ENCODE data around the gene SCRN2. TPM values are rescaled to one million over a fixed set of nuclear protein-coding genes. Genes with fewer than 3 reads are reported as not detected.
A peak's percentile ranks its signal among the peaks of the same experiment; 100 is the strongest.

The SCRN2 gene
- total RNA-seq, 1 donor from 2014 or later, result 37.8 TPM

DNA sequence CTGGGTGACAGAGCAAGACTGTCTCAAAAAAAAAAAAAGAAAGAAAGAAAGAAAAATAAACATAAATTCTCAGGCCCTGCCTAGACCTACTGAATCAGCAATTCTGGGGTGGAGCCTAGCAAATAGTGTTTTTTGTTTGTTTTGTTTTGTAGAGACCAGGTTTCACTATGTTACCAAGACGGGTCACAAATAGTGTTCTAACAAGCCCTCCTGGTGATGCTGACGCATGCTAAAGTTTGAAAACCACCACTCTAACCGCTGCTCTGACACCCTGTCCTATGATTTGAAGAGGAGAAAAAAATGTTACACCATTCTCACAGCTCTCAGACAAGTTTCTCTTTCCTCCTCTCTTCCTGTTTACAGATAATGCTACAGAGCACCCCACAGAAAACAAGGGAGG is 11.2 kb downstream of the SCRN2 start:
- no peak overlapping the region for H3K27ac Mint-ChIP-seq (ENCODE audit: unreplicated experiment)
- TF ChIP-seq, protein P1, sequence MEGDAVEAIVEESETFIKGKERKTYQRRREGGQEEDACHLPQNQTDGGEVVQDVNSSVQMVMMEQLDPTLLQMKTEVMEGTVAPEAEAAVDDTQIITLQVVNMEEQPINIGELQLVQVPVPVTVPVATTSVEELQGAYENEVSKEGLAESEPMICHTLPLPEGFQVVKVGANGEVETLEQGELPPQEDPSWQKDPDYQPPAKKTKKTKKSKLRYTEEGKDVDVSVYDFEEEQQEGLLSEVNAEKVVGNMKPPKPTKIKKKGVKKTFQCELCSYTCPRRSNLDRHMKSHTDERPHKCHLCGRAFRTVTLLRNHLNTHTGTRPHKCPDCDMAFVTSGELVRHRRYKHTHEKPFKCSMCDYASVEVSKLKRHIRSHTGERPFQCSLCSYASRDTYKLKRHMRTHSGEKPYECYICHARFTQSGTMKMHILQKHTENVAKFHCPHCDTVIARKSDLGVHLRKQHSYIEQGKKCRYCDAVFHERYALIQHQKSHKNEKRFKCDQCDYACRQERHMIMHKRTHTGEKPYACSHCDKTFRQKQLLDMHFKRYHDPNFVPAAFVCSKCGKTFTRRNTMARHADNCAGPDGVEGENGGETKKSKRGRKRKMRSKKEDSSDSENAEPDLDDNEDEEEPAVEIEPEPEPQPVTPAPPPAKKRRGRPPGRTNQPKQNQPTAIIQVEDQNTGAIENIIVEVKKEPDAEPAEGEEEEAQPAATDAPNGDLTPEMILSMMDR (conservative IDR thresholded peaks at IDR 0.05), result no peak
- peak overlapping the region; percentile 64 for H3K4me3 Mint-ChIP-seq
- H3K9me3 Mint-ChIP-seq, result no peaks in the 10 kb centered on the region
- peaks cover 29% of the 10 kb centered on the region for H3K4me1 Mint-ChIP-seq
- no peak for DNase-seq (ENCODE audit: low read depth, low spot score)
- peaks cover 3% of the 10 kb centered on the region for H3K27me3 Mint-ChIP-seq (ENCODE audit: low read depth)
- peaks cover 9% of the 10 kb centered on the region for H3K36me3 Mint-ChIP-seq (ENCODE audit: low read depth)

DNA sequence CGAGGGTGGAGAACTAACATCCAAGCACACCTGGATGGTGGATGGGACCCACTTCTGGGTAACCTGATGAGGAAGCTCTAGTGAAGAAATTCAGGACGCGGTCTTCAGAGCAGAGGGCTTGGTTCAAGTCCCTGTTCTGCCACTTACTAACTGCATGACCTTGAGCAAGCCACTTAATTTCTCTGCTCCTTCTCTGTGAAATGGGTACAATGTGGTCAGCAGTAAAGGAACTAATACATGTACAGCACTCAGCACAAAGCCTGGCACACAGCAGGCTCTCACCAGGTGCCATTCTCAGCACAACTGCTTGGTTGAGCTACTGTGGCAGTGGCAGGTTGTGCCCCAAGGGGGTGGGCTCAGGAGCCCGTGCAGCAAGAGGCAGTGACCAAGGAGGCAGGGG is 17.6 kb downstream of the SCRN2 start:
- Mint-ChIP-seq H3K4me1 (peaks cover 17% of the 10 kb centered on the region), H3K27me3 (ENCODE audit: low read depth) (no peaks in the 10 kb centered on the region), H3K4me3 (no peak overlapping the region), H3K36me3 (ENCODE audit: low read depth) (peaks cover 9% of the 10 kb centered on the region), H3K9me3 (no peaks in the 10 kb centered on the region), H3K27ac (ENCODE audit: unreplicated experiment) (no peak overlapping the region)
- TF ChIP-seq, protein P1 (conservative IDR thresholded peaks at IDR 0.05), result no peak
- DNase-seq (ENCODE audit: low read depth, low spot score), result no peak

DNA sequence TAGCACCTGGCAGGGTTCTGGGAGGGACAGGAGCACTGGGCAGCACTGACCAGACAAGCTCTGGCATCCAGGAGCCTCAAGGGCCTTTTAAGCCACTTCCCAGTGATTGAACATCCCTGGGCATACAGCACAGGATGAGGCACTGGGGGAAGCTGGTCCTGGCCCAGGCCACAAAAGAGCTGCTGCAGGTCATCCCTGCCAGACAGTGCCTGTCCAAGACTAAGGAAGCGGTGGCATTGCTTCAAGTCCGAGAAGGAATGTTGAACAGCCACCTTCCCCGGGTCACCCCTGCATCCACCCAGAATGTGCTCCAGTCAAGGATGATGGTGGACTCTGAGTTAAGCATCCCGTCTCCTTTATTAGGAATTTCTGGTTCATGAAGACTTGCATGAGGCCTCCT is 18.3 kb downstream of the SCRN2 start:
- Mint-ChIP-seq H3K9me3 (no peaks in the 10 kb centered on the region), H3K27ac (ENCODE audit: unreplicated experiment) (no peak overlapping the region), H3K4me1 (peaks cover 17% of the 10 kb centered on the region), H3K27me3 (ENCODE audit: low read depth) (no peaks in the 10 kb centered on the region), H3K4me3 (no peak overlapping the region), H3K36me3 (ENCODE audit: low read depth) (peaks cover 9% of the 10 kb centered on the region)
- TF ChIP-seq, protein P1 (conservative IDR thresholded peaks at IDR 0.05), result no peak
- DNase-seq (ENCODE audit: low read depth, low spot score), result no peak

DNA sequence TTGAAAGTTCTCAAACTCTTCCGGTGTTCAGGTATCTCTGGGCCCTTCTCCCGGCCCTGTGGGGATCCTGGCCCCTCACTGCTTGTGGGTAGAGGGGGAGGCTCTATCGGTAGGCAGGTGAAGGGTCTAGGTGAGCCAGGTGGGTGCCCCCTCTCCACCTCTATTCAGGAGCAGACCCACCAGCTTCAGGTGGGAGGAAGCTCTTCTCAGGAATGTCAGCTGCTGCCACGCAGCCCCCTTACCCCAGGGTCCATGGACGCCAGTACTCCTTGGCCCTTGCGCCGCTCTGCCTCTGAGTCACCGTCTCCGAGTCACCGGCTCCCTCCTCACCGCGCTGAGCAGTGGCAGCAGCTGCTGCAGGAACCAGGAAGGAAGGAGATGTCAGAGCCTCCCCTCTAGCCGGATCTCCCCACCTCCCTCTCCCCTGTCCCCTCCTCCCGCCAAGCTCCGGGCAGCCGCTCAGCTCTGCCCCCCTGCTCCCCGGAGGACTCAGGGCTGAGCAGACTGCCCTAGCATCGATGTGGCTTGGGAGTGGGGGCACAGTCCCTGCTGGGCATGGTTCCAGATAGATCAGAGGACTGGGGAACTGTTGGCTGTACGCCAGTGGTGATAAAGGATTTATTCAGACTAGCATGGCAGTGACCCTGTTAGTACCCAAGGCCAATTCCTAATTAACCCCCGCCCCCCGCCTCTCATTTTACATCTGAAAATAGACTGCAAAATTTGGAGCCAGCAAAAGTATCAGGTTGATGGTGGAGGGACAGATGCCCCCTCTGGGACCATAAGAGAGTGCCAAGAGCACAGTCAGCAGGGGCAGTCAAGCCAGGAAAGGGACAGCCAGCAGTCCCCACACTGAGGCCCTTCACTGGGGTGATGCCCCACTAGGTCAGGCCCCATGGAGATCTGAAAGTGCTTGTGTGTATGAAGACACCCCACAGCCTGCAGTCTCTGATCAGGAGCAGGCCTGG is 19.4 kb downstream of the SCRN2 start, which contains the start of gene OSBPL7:
Gene OSBPL7, minus strand, starts transcription at position 371 of the 968 bp plus-strand sequence. CDS start 1,516 bp downstream, outside the sequence.
- H3K9me3 Mint-ChIP-seq, result no peaks in the 10 kb centered on the region
- H3K27me3 Mint-ChIP-seq (ENCODE audit: low read depth), result no peaks in the 10 kb centered on the region
- DNase-seq (ENCODE audit: low read depth, low spot score), result peak; percentile 44
- H3K27ac Mint-ChIP-seq (ENCODE audit: unreplicated experiment), result peak within 1 kb of the TSS; percentile 81
- H3K36me3 Mint-ChIP-seq (ENCODE audit: low read depth), result peaks cover 9% of the 10 kb centered on the region
- H3K4me1 Mint-ChIP-seq, result peaks cover 17% of the 10 kb centered on the region
- H3K4me3 Mint-ChIP-seq, result peak within 1 kb of the TSS; percentile 91
- TF ChIP-seq, protein P1 (conservative IDR thresholded peaks at IDR 0.05), result no peak

DNA sequence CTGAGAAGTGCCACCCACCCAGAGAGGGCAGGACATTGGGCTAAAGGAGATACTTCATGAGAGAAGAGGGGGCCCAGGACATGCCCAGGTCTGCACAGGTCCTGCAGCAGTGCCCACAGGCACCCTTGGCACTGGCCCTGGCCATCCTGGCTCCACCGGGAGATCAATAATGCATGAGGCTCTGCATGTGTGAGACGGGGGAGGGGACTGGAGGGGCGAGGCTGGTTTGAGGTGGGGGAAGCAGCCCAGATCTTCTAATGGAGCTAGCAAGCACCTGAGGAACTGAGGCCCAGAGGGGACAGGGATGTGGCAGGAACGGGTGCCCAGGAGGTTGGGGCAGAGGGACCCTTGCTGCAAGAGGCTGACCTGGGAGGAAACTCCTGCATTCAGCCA is 20.0 kb downstream of the SCRN2 start:
- Mint-ChIP-seq H3K27me3 (ENCODE audit: low read depth) (no peaks in the 10 kb centered on the region), H3K9me3 (no peaks in the 10 kb centered on the region), H3K4me1 (peaks cover 17% of the 10 kb centered on the region), H3K4me3 (peak overlapping the region; percentile 91), H3K27ac (ENCODE audit: unreplicated experiment) (no peak overlapping the region), H3K36me3 (ENCODE audit: low read depth) (peaks cover 3% of the 10 kb centered on the region)
- TF ChIP-seq, protein P1 (conservative IDR thresholded peaks at IDR 0.05), result no peak
- DNase-seq (ENCODE audit: low read depth, low spot score), result no peak
